B cell (primary cell): ENCODE measurements around the gene KRTAP10-2.

Experiments used
- CTCF ChIP-seq: fragments of 200-600 bp; IDR thresholded peaks from one replicate; pipeline ENCODE4 v1.8.0; 2022; ENCODE audit warnings: antibody characterized with exemption, mild to moderate bottlenecking
- EZH2 ChIP-seq: IDR thresholded peaks from 2 replicates; pipeline ENCODE4 v1.6.1; 2012; ENCODE audit warnings: borderline replicate concordance, low read depth, mild to moderate bottlenecking, moderate library complexity, low read length; ENCODE audit not compliant: insufficient read depth, poor library complexity, severe bottlenecking

DNA sequence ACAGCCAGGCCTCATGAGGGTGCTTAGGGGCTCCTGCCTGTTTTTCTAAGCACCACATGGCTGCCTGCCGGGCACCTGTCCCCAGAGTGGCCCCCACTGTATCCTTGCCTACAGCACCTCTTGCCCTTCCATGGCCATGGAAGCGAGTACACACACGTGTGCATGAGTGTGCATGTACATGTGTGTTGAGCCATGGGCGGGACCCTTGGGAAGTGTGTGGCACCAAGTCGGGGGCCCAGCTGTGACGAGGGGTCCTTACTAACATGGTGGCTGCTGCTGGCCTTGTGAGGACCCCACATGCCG is 37.1 kb downstream of the KRTAP10-2 start:
- TF ChIP-seq CTCF: no peak
- no peak for TF ChIP-seq EZH2
